ENCODE data around the gene MRTFB.

- TF ChIP-seq CTCF (IDR thresholded peaks at IDR 0.05): no peak
- TF ChIP-seq EP300 (IDR thresholded peaks at IDR 0.05; ENCODE audit: low read depth): no peak
- no peak for TF ChIP-seq POLR2A (IDR thresholded peaks at IDR 0.05)
- no peak for TF ChIP-seq POLR2AphosphoS5 (IDR thresholded peaks at IDR 0.05)
These were observed 68.8 kb downstream of the MRTFB start for GRCh38 chr16:14139872-14140271.
